GM19023 (cell line): ENCODE data around the gene GPR21.

Experiments used
- ATAC-seq: cut with Tn5 transposase; IDR thresholded peaks from one replicate; pipeline ENCODE4 v1.9.1; 2021; ENCODE audit warnings: mild to moderate bottlenecking, moderate library complexity; ENCODE audit not compliant: unreplicated experiment

The GPR21 gene

GRCh38 chr9:123033352-123033751, at the start of gene GPR21:
TSS of gene GPR21 (plus strand) at chr9:123033667. CDS start at chr9:123034567, 900 bp downstream.
- no peak for ATAC-seq

GRCh38 chr9:122986010-122986409, 47.5 kb upstream of the GPR21 start:
- no peak for ATAC-seq

GRCh38 chr9:122988141-122988540, 45.3 kb upstream of the GPR21 start:
- ATAC-seq = no peak

GRCh38 chr9:122988920-122989621, 44.4 kb upstream of the GPR21 start:
- ATAC-seq = no peak

- no peak for ATAC-seq
These were observed 42.1 kb upstream of the GPR21 start for GRCh38 chr9:122991370-122991830.

- ATAC-seq = no peak
These were observed 36.9 kb upstream of the GPR21 start for GRCh38 chr9:122996586-122996985.

- ATAC-seq = no peak
These were observed 35.0 kb upstream of the GPR21 start for GRCh38 chr9:122998448-122998847.

GRCh38 chr9:123000371-123001068, 32.9 kb upstream of the GPR21 start:
- no peak for ATAC-seq

- ATAC-seq = no peak
These were observed 30.7 kb upstream of the GPR21 start for GRCh38 chr9:123002754-123003153.

- no peak for ATAC-seq
These were observed 30.0 kb upstream of the GPR21 start for GRCh38 chr9:123003466-123003865.

- no peak for ATAC-seq
These were observed 27.5 kb upstream of the GPR21 start for GRCh38 chr9:123005964-123006363.

GRCh38 chr9:123007269-123007668, 26.2 kb upstream of the GPR21 start:
- no peak for ATAC-seq

GRCh38 chr9:123008909-123009308, 24.6 kb upstream of the GPR21 start:
- ATAC-seq = no peak

- no peak for ATAC-seq
These were observed 22.1 kb upstream of the GPR21 start for GRCh38 chr9:123011380-123011779.

GRCh38 chr9:123011878-123012528, 21.5 kb upstream of the GPR21 start:
- no peak for ATAC-seq

GRCh38 chr9:123016631-123017030, 16.8 kb upstream of the GPR21 start:
- no peak for ATAC-seq

GRCh38 chr9:123020796-123021195, 12.7 kb upstream of the GPR21 start:
- ATAC-seq = no peak

- no peak for ATAC-seq
These were observed 7.0 kb upstream of the GPR21 start for GRCh38 chr9:123026425-123026824.

- no peak for ATAC-seq
These were observed 6.0 kb upstream of the GPR21 start for GRCh38 chr9:123027517-123027916.

GRCh38 chr9:123028136-123028535, 5.3 kb upstream of the GPR21 start:
- no peak for ATAC-seq

GRCh38 chr9:123028973-123029372, 4.5 kb upstream of the GPR21 start:
- no peak for ATAC-seq

GRCh38 chr9:123031963-123032362, 1.5 kb upstream of the GPR21 start:
- no peak for ATAC-seq
